K562 (cell line): Measurements from ENCODE around the gene UFC1. TPM values are rescaled to one million over a fixed set of nuclear protein-coding genes. Genes with fewer than 3 reads are reported as not detected.

Source experiments
- ATAC-seq: fragments of 200-7000 bp; cut with Tn5 transposase; 3 replicates; pipeline ENCODE4 v1.9.1; 2020; ENCODE audit warnings: moderate library complexity
- BruUV-seq: library from RNA; stranded (reverse); fragments of 400-500 nt; replicated peaks from 2 replicates; lab custom pipeline; 2021; lab: Mats Ljungman, UMichigan
- CTCF ChIA-PET: fragments of 300-600 bp; formaldehyde crosslinking; extraction: SDS; loops from one replicate; lab custom pipeline; 2021; ENCODE audit warnings: low intra/inter-chr PET ratio; lab: Yijun Ruan, JAX
- POLR2A ChIA-PET: fragments of 300-600, 350-650 bp; sonication (Branson Sonifier 250); formaldehyde crosslinking; extraction: SDS; loops from one replicate; lab custom pipeline; 2021; ENCODE audit warnings: antibody characterized with exemption, inconsistent platforms; lab: Yijun Ruan, JAX
- DNase-seq, 4 experiments: peaks; one replicate each; pipeline versions ENCODE4 v3.0.0 to v3.0.0-alpha.2; 2011 to 2018; ENCODE audit warnings: low spot score in 3 of 4, mixed read lengths in 3 of 4; ENCODE audit errors: extremely low read depth in 1 of 4
- FAIRE-seq: peaks from 2 replicates; lab custom pipeline; 2011; peaks lifted over from hg19 to GRCh38; lab: Jason Lieb, UNC
- H2AFZ ChIP-seq: 2 replicates; pipeline ENCODE4 v1.6.0; 2011; ENCODE audit warnings: low read depth, low read length, control low read depth, inconsistent platforms
- H3K27ac ChIP-seq: fragments of 200-600 bp; 3 replicates; pipeline ENCODE4 v1.8.0; 2011; ENCODE audit warnings: low read depth, mild to moderate bottlenecking, control low read depth, inconsistent platforms, low read length, moderate library complexity, mixed read lengths; ENCODE audit errors: extremely low read depth
- H3K27me3 ChIP-seq, 2 experiments: fragments of 300-600 bp in 1 of 2; 2 replicates in 1 of 2; 3 replicates in 1 of 2; pipeline versions ENCODE4 v1.6.0 to v1.8.0; 2011; ENCODE audit warnings: inconsistent platforms in 2 of 2, low read length in 2 of 2, mild to moderate bottlenecking in 1 of 2, mixed read lengths in 1 of 2, moderate library complexity in 1 of 2; ENCODE audit not compliant: control insufficient read depth in 2 of 2, insufficient read depth in 2 of 2
- H3K36me3 ChIP-seq: fragments of 300-600 bp; 3 replicates; pipeline ENCODE4 v1.8.0; 2011; ENCODE audit warnings: mild to moderate bottlenecking, low read length, inconsistent platforms; ENCODE audit not compliant: control insufficient read depth, insufficient read depth
- H3K4me1 ChIP-seq, 2 experiments: fragments of 200-600 bp in 1 of 2; replicated peaks in 1 of 2; 2 replicates in 1 of 2; 3 replicates in 1 of 2; pipeline versions ENCODE4 v1.5.1 to v1.8.0; 2011; ENCODE audit warnings: inconsistent platforms in 2 of 2, low read length in 2 of 2, mild to moderate bottlenecking in 1 of 2, mixed read lengths in 1 of 2, moderate library complexity in 1 of 2; ENCODE audit not compliant: control insufficient read depth in 2 of 2, insufficient read depth in 2 of 2
- H3K4me2 ChIP-seq: 2 replicates; pipeline ENCODE4 v1.6.1; 2011; ENCODE audit warnings: low read length, control low read depth, inconsistent platforms, mixed read lengths; ENCODE audit not compliant: insufficient read depth
- H3K4me3 ChIP-seq: fragments of 200-600 bp; sonication (generic), shearing (Covaris generic); 2 replicates; pipeline ENCODE4 v1.5.1; 2016; ENCODE audit warnings: control low read depth, inconsistent platforms
- H3K79me2 ChIP-seq: fragments of 200-600 bp; 3 replicates; pipeline ENCODE4 v1.8.0; 2011; ENCODE audit warnings: low read length, inconsistent platforms; ENCODE audit not compliant: control insufficient read depth, insufficient read depth
- H3K9ac ChIP-seq, 2 experiments: 2 replicates each; pipeline versions ENCODE4 v1.6.0 to v1.6.1; 2011; ENCODE audit warnings: low read depth in 2 of 2, low read length in 2 of 2, control low read depth in 1 of 2, inconsistent platforms in 1 of 2, mild to moderate bottlenecking in 1 of 2, mixed read lengths in 1 of 2; ENCODE audit not compliant: insufficient read depth in 1 of 2
- H3K9me1 ChIP-seq: one replicate; pipeline ENCODE4 v1.6.0; 2011; ENCODE audit warnings: inconsistent platforms, mild to moderate bottlenecking, low read length, moderate library complexity; ENCODE audit not compliant: control insufficient read depth, insufficient read depth
- H3K9me3 ChIP-seq: replicated peaks from 2 replicates; pipeline ENCODE4 v1.5.1; 2011; ENCODE audit warnings: low read depth, low read length, inconsistent platforms; ENCODE audit not compliant: control insufficient read depth, insufficient read depth
- H4K20me1 ChIP-seq: replicated peaks from 2 replicates; pipeline ENCODE4 v1.6.1; 2011; ENCODE audit warnings: low read length, inconsistent platforms, mixed read lengths; ENCODE audit not compliant: control insufficient read depth, insufficient read depth
- C11orf30 ChIP-seq: fragments of 450-650 bp; IDR thresholded peaks from 2 replicates; pipeline ENCODE4 v1.6.1; 2016; ENCODE audit warnings: low read depth, mild to moderate bottlenecking
- CBX8 ChIP-seq: fragments of 200-600 bp; sonication (generic); IDR thresholded peaks from 2 replicates; pipeline ENCODE4 v1.6.1; 2012; ENCODE audit warnings: borderline replicate concordance, mixed run types, low read depth, mild to moderate bottlenecking, moderate library complexity, mixed read lengths, low read length, control low read depth, inconsistent platforms; ENCODE audit not compliant: poor library complexity, severe bottlenecking; ENCODE audit errors: extremely low read depth
- CREM ChIP-seq: IDR thresholded peaks from 2 replicates; pipeline ENCODE4 v1.6.1; 2014; ENCODE audit warnings: antibody characterized with exemption, low read depth
- DIDO1 ChIP-seq: fragments of 450-650 bp; IDR thresholded peaks from 2 replicates; pipeline ENCODE4 v1.6.1; 2016; ENCODE audit warnings: low read depth, missing biosample characterization, missing genetic modification characterization
- DPF2 ChIP-seq: fragments of 450-650 bp; IDR thresholded peaks from 2 replicates; pipeline ENCODE4 v1.6.1; 2016
- ETV5 ChIP-seq: sonication (generic); formaldehyde crosslinking; IDR thresholded peaks from 2 replicates; pipeline ENCODE4 v1.4.0; 2020; ENCODE audit warnings: low read depth, mild to moderate bottlenecking, missing genetic modification reagents
- GATAD2A ChIP-seq: fragments of 450-650 bp; IDR thresholded peaks from 2 replicates; pipeline ENCODE4 v1.6.1; 2017
- HDAC3 ChIP-seq: fragments of 450-650 bp; IDR thresholded peaks from 2 replicates; pipeline ENCODE4 v1.6.1; 2018; ENCODE audit warnings: borderline replicate concordance, mild to moderate bottlenecking, moderate library complexity; ENCODE audit not compliant: partially characterized antibody
- POLR2B ChIP-seq: fragments of 450-650 bp; IDR thresholded peaks from 2 replicates; pipeline ENCODE4 v1.6.1; 2018; ENCODE audit warnings: low read depth; ENCODE audit not compliant: partially characterized antibody
- POLR2G ChIP-seq: fragments of 200-400 bp; formaldehyde crosslinking; IDR thresholded peaks from 2 replicates; pipeline ENCODE4 v1.6.1; 2017; ENCODE audit warnings: low read depth, mild to moderate bottlenecking, antibody characterized with exemption, low read length, moderate library complexity
- SNIP1 ChIP-seq: fragments of 450-650 bp; IDR thresholded peaks from 2 replicates; pipeline ENCODE4 v1.7.1; 2017; ENCODE audit warnings: low read depth, mild to moderate bottlenecking
- ZBTB7A ChIP-seq: IDR thresholded peaks from 2 replicates; pipeline ENCODE4 v1.6.1; 2011; ENCODE audit warnings: low read depth, mild to moderate bottlenecking, low read length, moderate library complexity, borderline replicate concordance; ENCODE audit not compliant: control insufficient read depth
- ZNF445 ChIP-seq: fragments of 250-450 bp; sonication (Bioruptor Pico); IDR thresholded peaks from 2 replicates; pipeline ENCODE4 v1.4.0; 2020; ENCODE audit warnings: low read depth, mild to moderate bottlenecking, moderate library complexity
- WGBS: fragments of 100-300 bp; shearing (Covaris generic); methylation state at CpG from one replicate; pipeline ENCODE4 v1.1.6; 2016; ENCODE audit warnings: low coverage, mixed read lengths; ENCODE audit not compliant: insufficient coverage; ENCODE audit errors: missing lambda C conversion rate; 5-methylcytosine and 5-hydroxymethylcytosine counted together
- in situ Hi-C: fragments of 300-500 bp; cut with MboI; formaldehyde crosslinking; loops from 4 replicates; pipeline ENCODE4 v1.15.0; 2018; ENCODE audit warnings: inconsistent platforms, mixed read lengths
- intact Hi-C: fragments of 100-400 bp; cut with micrococcal nuclease; formaldehyde crosslinking; loops from 2 replicates; pipeline ENCODE4 v1.14.2; 2022
- polyA plus RNA-seq, 8 experiments: library from polyadenylated mRNA; depleted of rRNA in 4 of 8; stranded (reverse) in 5 of 8; unstranded in 3 of 8; fragments of >200 nt; fragmentation: Nextera tagmentation in 2 of 8; fragmentation: Illumina TruSeq in 1 of 8; extraction: Ambion mirVana in 2 of 8; extraction: Trizol in 1 of 8; gene quantifications; 2 replicates each; pipeline versions ENCODE4 v1.2.1 to v1.2.3, GENCODE V29; 2011 to 2014; ENCODE audit warnings: inconsistent platforms in 1 of 8, missing spikeins in 1 of 8
- total RNA-seq, 7 experiments: library from RNA; depleted of rRNA in 6 of 7; stranded (reverse); fragments of >200 nt in 6 of 7; fragmentation: Illumina TruSeq in 2 of 7; extraction: Trizol in 2 of 7; gene quantifications; 2 replicates each; pipeline versions ENCODE4 v1.2.1 to v1.2.3, GENCODE V29; 2011 to 2021; ENCODE audit warnings: low replicate concordance in 1 of 7
- TF ChIP-seq, protein P1 (sequence below): fragments of 450-650 bp; formaldehyde crosslinking; IDR thresholded peaks from 2 replicates; pipeline ENCODE4 v1.4.0; 2020; ENCODE audit warnings: mild to moderate bottlenecking

Gene UFC1
- total and polyA plus RNA-seq, 9 of the 15 experiments (the other 6 are each of a cell fraction or from before 2014, with no cell fraction given): 92.8 to 220 (median 161) TPM

DNA sequence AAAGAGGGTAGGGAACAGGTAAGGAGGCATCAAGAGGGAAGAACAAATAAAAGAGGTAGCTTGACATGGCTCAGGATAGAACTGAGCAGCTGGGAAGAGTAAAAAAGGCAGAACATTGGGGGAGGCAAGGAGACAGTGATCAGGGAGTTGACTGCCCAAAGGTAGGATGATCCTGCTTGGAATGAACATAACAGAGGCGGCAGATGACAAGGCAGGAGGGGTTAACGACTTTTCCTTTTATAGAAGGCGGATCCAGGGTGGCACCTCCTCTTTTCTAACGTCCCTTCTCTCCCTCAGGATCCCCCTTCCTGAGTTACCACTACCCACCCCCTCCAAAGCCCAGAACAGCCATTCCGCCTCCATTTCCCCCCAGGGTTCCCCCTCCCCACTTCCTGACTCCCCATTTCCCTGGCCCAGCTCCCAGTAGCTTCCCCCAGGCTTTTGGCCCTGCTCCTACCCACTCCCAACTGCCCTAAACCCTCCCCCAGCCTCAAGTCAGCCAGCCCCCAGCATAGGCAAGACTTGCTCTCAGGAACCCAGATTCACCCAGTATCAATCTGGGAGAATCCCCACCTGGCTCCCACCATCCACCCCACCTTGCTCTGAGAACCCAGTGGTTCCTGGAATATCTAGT lies 45.8 kb downstream of the UFC1 start:
- no peak for ATAC-seq
- peak in 1 of 4 experiments; percentile 16 for DNase-seq
- Histone ChIP-seq H3K36me3 (peaks cover 15% of the 10 kb centered on the region; the same call in 2 of the 3 replicates), H3K27ac (peak overlapping the region; percentile 99), H3K9ac (peak overlapping the region; percentile 83 to 85; a peak in 3 of 4 replicates), H2AFZ (peak overlapping the region; percentile 97), H3K9me1 (no peaks in the 10 kb centered on the region), H3K4me1 (peaks cover 59 to 68% of the 10 kb centered on the region in 2 experiments), H3K27me3 (no peaks in the 10 kb centered on the region), H3K79me2 (peaks cover 27% of the 10 kb centered on the region), H3K4me3 (no peak overlapping the region), H3K9me3 (no peaks in the 10 kb centered on the region), H3K4me2 (peak overlapping the region; percentile 97), H4K20me1 (no peaks in the 10 kb centered on the region)
- CTCF ChIA-PET: no interaction called here
- POLR2A ChIA-PET: interaction anchor here (0.8 to 1.4 kb wide), 4 partner anchors 13 to 189 kb away, joined by 3 to 5 read pairs (median 4); partner anchors contain the start of gene DEDD
- intact Hi-C loops: loop anchor here (5.0 kb wide), 1 partner anchor 108 kb away; the partner anchor contains the start of gene MPZ
- WGBS: 24% methylated on average over 4 of the region's 5 CpGs
- BruUV-seq: no TSS peak
- TF ChIP-seq CBX8: no peak
- peak; percentile 13; the same call in 1 of the 2 replicates for TF ChIP-seq ZBTB7A
- no peak for FAIRE-seq
- in situ Hi-C loops: no loop called here

DNA sequence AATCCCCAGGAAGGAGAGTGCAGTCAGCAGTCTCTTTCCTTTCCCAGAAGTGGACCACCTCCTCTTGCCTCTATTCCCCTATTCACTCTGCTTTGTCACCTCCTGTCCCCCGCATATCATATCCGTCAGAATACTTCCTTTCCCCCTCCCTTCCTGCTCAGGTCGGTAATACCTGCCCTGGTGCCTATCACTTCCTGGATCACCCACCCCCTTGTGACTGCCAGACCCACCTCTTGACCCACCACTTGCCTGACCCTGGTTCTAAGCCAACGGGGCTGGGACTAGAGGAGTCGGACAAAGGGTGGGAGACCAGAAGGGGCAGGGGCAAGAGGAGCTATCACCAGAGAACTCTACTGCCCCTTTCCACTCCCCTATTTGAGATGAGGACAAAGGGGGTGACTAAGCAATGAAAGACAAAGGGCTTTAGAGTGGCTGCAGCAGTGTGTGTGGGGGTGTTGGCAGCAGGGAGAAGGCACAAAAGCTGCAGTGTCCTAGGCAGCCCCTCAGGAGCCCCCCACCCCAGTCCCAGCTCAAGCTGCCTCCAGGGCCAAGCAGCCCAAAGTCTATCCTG lies 46.7 kb downstream of the UFC1 start:
- CTCF ChIA-PET: no interaction called here
- H3K27ac ChIP-seq: peak overlapping the region; percentile 99
- TF ChIP-seq ZNF445 (CRISPR knock-in tag): no peak
- 0 out of 2 replicates have a peak, but pooled peaks have one; percentile 37 for TF ChIP-seq DIDO1 (tag)
- peak; percentile 58 for TF ChIP-seq C11orf30
- TF ChIP-seq CREM: 0 out of 2 replicates have a peak, but pooled peaks have one; percentile 7
- TF ChIP-seq SNIP1: no peak
- TF ChIP-seq GATAD2A: peak; percentile 57; the same call in 1 of the 2 replicates
- 0 out of 2 replicates have a peak, but pooled peaks have one; percentile 50 for TF ChIP-seq ETV5 (CRISPR knock-in tag)
- no peak for TF ChIP-seq HDAC3
- TF ChIP-seq, protein P1, sequence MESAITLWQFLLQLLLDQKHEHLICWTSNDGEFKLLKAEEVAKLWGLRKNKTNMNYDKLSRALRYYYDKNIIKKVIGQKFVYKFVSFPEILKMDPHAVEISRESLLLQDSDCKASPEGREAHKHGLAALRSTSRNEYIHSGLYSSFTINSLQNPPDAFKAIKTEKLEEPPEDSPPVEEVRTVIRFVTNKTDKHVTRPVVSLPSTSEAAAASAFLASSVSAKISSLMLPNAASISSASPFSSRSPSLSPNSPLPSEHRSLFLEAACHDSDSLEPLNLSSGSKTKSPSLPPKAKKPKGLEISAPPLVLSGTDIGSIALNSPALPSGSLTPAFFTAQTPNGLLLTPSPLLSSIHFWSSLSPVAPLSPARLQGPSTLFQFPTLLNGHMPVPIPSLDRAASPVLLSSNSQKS (CRISPR knock-in tag): no peak
- peak; percentile 39 for TF ChIP-seq POLR2B
- peak; percentile 69 for TF ChIP-seq DPF2
- TF ChIP-seq POLR2G: 0 out of 2 replicates have a peak, but pooled peaks have one; percentile 22

More for the DNA sequence above, 46.7 kb downstream of the UFC1 start:
- peak overlapping the region; percentile 97 for H3K4me2 ChIP-seq
- DNase-seq (peak in 3 of 4 experiments; percentile 52 to 60 (median 55)), ATAC-seq (peak; percentile 6), FAIRE-seq (peak; percentile 11)
- H4K20me1 ChIP-seq: no peaks in the 10 kb centered on the region
- H2AFZ ChIP-seq: peak overlapping the region; percentile 97
- in situ Hi-C loops: no loop called here
- no TSS peak for BruUV-seq
- H3K79me2 ChIP-seq: peaks cover 27% of the 10 kb centered on the region
- 10% methylated on average over 5 of the region's 5 CpGs for WGBS
- H3K9me3 ChIP-seq: no peaks in the 10 kb centered on the region
- H3K36me3 ChIP-seq: peaks cover 21% of the 10 kb centered on the region
- no peaks in the 10 kb centered on the region for H3K9me1 ChIP-seq
- no peak overlapping the region for H3K4me3 ChIP-seq
- intact Hi-C loops: loop anchor here (5.0 kb wide), 1 partner anchor 107 kb away; the partner anchor contains the start of gene MPZ
- POLR2A ChIA-PET: interaction anchor here (0.5 to 1.4 kb wide), 4 partner anchors 13 to 118 kb away, joined by 3 to 4 read pairs (median 4); no protein-coding TSS in a partner anchor
- peaks cover 59 to 68% of the 10 kb centered on the region in 2 experiments for H3K4me1 ChIP-seq
- peak overlapping the region; percentile 83 to 92; a peak in 3 of 4 replicates for H3K9ac ChIP-seq
- H3K27me3 ChIP-seq: no peaks in the 10 kb centered on the region
